Measurements from ENCODE around the gene NDUFAF2.
"Not testable (repeated sequence)": the region's sequence is repeated elsewhere in the genome, so short reads cannot be mapped to it uniquely, and the experiment has no call there.

NDUFAF2 gene

GRCh38 chr5:61167382-61167781 is 222.4 kb downstream of the NDUFAF2 start:
- in situ Hi-C loops (cut with MboI; ENCODE audit: low sequenced_read_pairs): no loop called here

- in situ Hi-C loops (cut with MboI; ENCODE audit: low sequenced_read_pairs): no loop called here
Measured at GRCh38 chr5:61168951-61169350, 223.9 kb downstream of the NDUFAF2 start.

GRCh38 chr5:61171479-61171878 is 226.5 kb downstream of the NDUFAF2 start:
- in situ Hi-C loops (cut with MboI; ENCODE audit: low sequenced_read_pairs): no loop called here

- in situ Hi-C loops (cut with MboI; ENCODE audit: low sequenced_read_pairs): no loop called here
Measured at GRCh38 chr5:61176631-61177030, 231.6 kb downstream of the NDUFAF2 start.

- in situ Hi-C loops (cut with MboI; ENCODE audit: low sequenced_read_pairs): no loop called here
Measured at GRCh38 chr5:61177070-61177469, 232.1 kb downstream of the NDUFAF2 start.

DNA sequence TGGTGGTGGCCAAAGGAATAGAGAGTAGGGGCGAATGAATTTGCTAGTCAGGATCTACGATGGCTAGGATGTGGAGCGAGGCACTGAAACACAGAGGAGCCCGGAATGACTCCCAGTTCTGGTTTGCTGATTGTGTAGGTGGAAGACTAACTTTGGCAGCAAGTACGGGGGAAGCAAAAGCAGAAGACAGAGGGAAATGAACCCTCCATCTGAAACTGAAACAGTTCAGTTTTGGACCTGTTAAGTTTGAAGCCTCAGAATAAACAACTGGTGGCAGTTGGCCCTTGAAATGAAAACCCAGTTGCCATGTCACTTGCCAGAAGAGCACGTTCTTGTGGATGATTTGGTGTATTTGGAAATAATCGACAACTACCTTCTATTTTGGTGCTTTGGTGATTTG is 232.7 kb downstream of the NDUFAF2 start:
- in situ Hi-C loops (cut with MboI; ENCODE audit: low sequenced_read_pairs): no loop called here

DNA sequence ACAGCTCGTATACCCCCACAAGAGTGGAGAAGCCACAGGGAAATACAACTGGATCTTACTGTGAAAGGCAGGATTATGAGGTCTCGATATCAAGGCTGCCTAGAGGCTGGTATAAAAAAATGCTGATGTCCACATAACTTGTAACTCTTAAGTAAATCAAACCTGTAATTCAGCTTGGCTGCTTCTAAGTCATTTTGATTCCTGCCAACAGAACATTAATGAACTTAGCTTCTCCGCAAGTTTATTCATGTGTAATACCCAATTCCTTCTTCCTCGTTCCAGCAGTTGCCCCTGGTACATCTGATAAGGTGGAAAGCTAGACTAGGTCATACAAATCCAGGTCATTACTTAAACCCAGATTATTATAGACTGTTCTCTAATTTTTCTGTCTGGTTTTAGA is 233.7 kb downstream of the NDUFAF2 start:
- in situ Hi-C loops (cut with MboI; ENCODE audit: low sequenced_read_pairs): no loop called here

DNA sequence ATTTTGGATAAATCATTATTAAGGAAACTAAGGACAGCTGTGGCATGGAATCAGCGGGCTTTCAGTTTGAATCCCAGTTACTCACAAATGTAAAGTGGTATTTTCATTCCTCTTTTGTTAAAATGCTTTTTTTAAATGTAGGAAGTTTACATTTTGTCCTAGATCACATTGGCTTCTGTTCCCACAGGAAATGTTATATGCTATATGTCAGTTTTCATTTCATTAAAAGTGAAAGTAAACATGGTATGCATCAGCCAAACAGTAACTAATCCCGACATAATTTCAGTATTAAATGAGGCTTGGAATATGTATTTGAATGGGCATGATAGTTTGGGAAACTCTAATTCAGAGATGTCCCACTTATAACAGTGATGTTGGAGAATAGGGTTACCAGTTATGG is 235.9 kb downstream of the NDUFAF2 start:
- in situ Hi-C loops (cut with MboI; ENCODE audit: low sequenced_read_pairs): no loop called here

DNA sequence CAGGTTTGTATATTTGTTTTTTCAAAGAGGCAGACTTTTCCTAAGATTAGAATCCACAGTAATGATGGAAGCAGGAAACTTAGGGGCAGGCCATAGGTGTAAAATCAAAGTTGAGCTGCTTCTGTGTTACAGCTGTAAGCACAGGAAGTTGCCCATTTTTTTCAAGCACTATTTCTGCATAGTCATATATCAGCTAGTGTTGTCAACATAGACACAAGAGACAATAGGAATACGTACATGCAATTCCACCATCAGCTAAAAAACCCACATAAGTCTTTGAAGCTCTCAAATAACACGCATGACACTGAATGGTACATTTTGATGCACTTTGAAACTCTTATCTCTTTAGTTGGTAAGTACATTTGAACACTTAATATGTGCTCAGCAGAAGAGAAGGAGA is 237.4 kb downstream of the NDUFAF2 start:
- in situ Hi-C loops (cut with MboI; ENCODE audit: low sequenced_read_pairs): no loop called here

DNA sequence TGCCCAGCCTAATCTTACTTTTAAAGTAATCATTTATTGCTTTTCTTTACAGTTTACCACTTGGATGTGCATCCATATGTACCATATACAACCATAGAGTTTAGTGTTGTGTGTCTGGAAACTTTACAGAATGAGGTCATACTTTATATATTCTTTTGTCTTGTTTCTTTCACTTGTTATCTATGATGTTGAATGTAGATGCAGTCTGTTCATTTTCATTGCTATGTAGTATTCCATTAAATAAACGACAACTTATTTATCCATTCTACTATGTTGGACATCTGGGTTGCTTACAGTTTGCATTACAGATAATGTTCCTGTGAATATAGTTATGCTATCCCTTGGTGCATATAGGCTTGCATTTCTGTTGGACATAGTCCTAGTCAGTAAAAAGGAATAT is 238.5 kb downstream of the NDUFAF2 start:
- in situ Hi-C loops (cut with MboI; ENCODE audit: low sequenced_read_pairs): no loop called here

DNA sequence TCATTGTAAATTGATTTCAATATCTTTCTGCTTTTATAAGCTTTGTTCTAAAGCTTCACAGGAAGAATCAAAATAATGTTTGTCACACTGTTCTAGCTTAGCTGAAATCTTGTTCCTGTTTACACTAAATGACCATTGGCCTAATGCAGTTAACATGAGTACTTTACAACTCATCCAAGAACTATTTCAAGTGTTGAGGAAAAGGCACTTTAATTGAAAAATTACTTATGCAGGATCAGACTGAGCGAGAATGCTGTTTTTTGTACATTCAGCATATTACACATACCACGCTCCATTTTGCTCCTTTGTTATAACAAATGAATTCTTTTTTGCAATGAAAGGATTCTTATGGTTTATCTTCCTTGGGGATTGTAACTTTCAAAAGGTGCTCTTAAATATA is 239.7 kb downstream of the NDUFAF2 start:
- in situ Hi-C loops (cut with MboI; ENCODE audit: low sequenced_read_pairs): no loop called here

DNA sequence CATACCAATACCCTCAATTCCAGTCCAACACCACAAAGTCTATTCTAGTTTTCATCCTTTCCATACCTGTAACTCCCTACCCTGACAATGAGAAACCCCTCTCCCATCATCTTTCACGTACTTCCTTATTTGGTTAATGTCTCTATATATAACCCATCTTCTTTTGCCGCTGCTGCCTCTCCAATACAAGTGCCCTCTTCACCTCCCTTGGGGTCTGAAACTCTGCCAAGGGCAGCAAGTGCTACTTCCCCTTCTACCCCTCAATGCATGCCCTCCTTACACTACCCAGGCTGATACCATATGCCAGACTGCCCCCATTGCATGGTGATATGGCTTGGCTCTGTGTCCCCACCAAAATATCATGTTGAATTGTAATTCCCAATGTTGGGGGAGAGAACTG is 241.6 kb downstream of the NDUFAF2 start:
- in situ Hi-C loops (cut with MboI; ENCODE audit: low sequenced_read_pairs): no loop called here

- in situ Hi-C loops (cut with MboI; ENCODE audit: low sequenced_read_pairs): not testable (repeated sequence)
Measured at GRCh38 chr5:61187352-61187751, 242.3 kb downstream of the NDUFAF2 start.

DNA sequence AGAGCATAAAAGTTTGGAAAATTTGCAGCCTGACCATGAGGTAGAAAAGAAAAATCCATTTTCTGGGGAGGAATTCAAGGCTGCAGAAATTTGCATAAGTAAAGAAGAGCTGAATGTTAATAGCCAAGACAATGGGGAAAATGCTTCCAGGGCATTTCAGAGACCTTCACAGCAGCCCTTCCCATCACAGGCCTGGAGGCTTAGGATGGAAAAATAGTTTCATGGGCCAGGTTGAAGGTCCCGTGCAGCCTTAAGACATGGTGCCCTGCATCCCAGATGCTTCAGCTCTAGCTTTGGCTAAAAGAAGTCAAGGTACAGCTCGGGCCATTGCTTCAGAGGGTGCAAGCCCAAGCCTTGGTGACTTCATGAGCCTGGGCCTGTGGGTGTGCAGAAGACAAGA is 242.8 kb downstream of the NDUFAF2 start:
- in situ Hi-C loops (cut with MboI; ENCODE audit: low sequenced_read_pairs): not testable (repeated sequence)

DNA sequence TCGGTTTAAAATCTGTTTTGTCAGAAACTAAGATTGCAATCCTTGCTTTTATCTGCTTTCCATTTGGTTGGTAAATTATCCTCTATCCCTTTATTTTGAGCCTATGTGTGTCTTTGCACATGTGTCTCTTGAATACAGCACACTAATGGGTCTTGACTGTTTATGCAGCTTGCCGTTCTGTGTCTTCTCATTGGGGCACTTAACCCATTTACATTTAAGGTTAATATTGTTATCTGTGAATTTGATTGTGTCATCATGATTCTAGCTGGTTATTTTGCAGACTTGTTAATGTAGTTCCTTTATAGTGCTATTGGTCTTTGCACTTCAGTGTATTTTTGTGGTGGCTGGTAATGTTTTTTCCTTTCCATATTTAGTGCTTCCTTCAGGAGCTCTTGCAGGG is 253.6 kb downstream of the NDUFAF2 start:
- in situ Hi-C loops (cut with MboI; ENCODE audit: low sequenced_read_pairs): no loop called here

DNA sequence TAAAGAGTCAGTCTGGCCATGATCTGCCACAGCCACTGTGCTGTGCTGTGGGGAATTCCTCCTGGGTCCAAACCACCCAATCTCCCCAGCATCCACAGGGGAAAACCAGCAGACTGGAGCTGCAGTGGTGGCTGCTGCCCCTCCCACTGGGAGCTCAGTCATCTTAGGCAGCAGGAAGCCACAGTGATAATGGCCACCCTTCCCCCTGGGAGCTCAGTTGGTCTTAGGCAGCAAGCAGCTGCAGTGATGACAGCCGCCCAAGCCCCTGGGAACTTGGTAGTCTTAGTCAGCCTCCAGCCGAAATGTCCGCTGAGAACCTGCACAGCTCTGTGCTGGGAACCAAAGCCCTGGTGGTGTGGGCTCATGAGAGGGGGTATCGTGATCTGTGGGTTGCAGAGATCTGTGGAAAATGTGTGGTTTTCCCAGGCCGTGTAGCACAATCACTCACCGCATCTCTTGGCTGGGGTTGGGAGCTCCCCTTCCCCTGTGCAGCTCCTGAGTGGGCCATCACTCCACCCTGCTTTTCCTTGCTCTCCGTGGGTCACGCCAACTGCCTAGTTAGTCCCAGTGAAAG is 255.7 kb downstream of the NDUFAF2 start:
- in situ Hi-C loops (cut with MboI; ENCODE audit: low sequenced_read_pairs): no loop called here

DNA sequence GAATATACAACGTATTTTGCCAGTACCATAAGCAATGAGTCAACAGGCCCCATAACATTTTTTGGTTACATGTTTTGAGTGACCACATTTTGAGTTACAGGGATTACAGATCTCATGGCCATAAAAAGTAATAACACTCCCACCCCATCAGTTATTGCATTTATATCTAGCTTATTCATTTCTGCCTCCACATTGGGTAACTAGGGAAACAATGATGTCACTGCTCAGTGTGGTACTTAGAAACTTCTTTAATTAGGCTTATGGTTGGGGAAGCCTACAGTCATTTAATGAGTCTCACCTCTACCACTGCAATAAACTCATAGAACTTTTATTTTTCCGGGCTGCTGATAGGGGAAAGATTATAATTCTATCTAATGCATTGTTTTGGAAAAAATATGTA is 257.2 kb downstream of the NDUFAF2 start:
- in situ Hi-C loops (cut with MboI; ENCODE audit: low sequenced_read_pairs): no loop called here
